Natural killer cell (primary cell): ENCODE measurements around the gene STXBP6. TPM values are rescaled to one million over a fixed set of nuclear protein-coding genes. Genes with fewer than 3 reads are reported as not detected.
A peak's percentile ranks its signal among the peaks of the same experiment; 100 is the strongest.

Experiments used
- ATAC-seq, 3 donors: fragments of 150-1000 bp in 2 of 3; fragments of 200-7000 bp in 1 of 3; cut with Tn5 transposase; 1 replicate in 1 of 3; 2 replicates in 2 of 3; pipeline ENCODE4 v1.10.0; 2021; ENCODE audit warnings: mild to moderate bottlenecking in 2 of 3, moderate library complexity in 2 of 3
- DNase-seq, 2 donors: peaks; one replicate each; pipeline versions ENCODE4 v3.0.0 to v3.0.0-alpha.2; 2013 to 2021; ENCODE audit warnings: mixed read lengths in 1 of 2
- H3K27ac ChIP-seq: one replicate; pipeline ENCODE4 v1.5.1; 2013; ENCODE audit warnings: mild to moderate bottlenecking, low read length
- H3K27me3 ChIP-seq: one replicate; pipeline ENCODE4 v1.6.1; 2013; ENCODE audit warnings: low read length; ENCODE audit not compliant: control insufficient read depth, insufficient read depth
- H3K36me3 ChIP-seq: one replicate; pipeline ENCODE4 v1.6.1; 2013; ENCODE audit warnings: low read length; ENCODE audit not compliant: control insufficient read depth, insufficient read depth
- H3K4me1 ChIP-seq: one replicate; pipeline ENCODE4 v1.6.1; 2013; ENCODE audit warnings: low read length; ENCODE audit not compliant: control insufficient read depth, insufficient read depth
- H3K4me3 ChIP-seq: one replicate; pipeline ENCODE4 v1.5.1; 2013; ENCODE audit warnings: low read length
- H3K9me3 ChIP-seq: one replicate; pipeline ENCODE4 v1.6.1; 2013; ENCODE audit warnings: low read length; ENCODE audit not compliant: control insufficient read depth, insufficient read depth
- H3K27ac Mint-ChIP-seq, 2 donors: one replicate each; pipeline ENCODE4 v1.8.0; 2022; ENCODE audit warnings: mild to moderate bottlenecking in 2 of 2, mixed read lengths in 2 of 2, moderate library complexity in 1 of 2
- H3K27me3 Mint-ChIP-seq, 2 donors: one replicate each; pipeline ENCODE4 v1.8.0; 2022; ENCODE audit warnings: low read depth in 2 of 2, mixed read lengths in 2 of 2
- H3K36me3 Mint-ChIP-seq: one replicate; pipeline ENCODE4 v1.8.0; 2022; ENCODE audit warnings: mixed read lengths
- H3K4me1 Mint-ChIP-seq, 2 donors: one replicate each; pipeline ENCODE4 v1.8.0; 2022; ENCODE audit warnings: mixed read lengths in 2 of 2
- H3K4me3 Mint-ChIP-seq: one replicate; pipeline ENCODE4 v1.8.0; 2022; ENCODE audit warnings: mild to moderate bottlenecking, moderate library complexity, mixed read lengths
- H3K9me3 Mint-ChIP-seq, 2 donors: one replicate each; pipeline ENCODE4 v1.8.0; 2022; ENCODE audit warnings: mixed read lengths in 2 of 2
- WGBS: methylation state at CpG from one replicate; pipeline ENCODE4 v1.1.7; 2013; ENCODE audit warnings: missing lambda C conversion rate; ENCODE audit not compliant: insufficient coverage; 5-methylcytosine and 5-hydroxymethylcytosine counted together
- intact Hi-C: fragments of 100-400 bp; cut with micrococcal nuclease; formaldehyde crosslinking; loops from one replicate; pipeline ENCODE4 v1.14.2; 2022
- total RNA-seq, 4 donors: library from RNA; stranded (reverse); fragments of 120-200 nt in 1 of 4; gene quantifications; one replicate each; pipeline versions ENCODE4 v1.2.3 to v1.2.4, GENCODE V29; 2013 to 2022
- TF ChIP-seq, protein P1 (sequence below): fragments of 200-600 bp; IDR thresholded peaks from one replicate; pipeline ENCODE4 v1.8.0; 2022; ENCODE audit warnings: antibody characterized with exemption

Gene STXBP6
- total RNA-seq, 3 donors from 2014 or later (not counting 1 experiment from before 2014, with no cell fraction given) = 0.20 TPM; not detected in 2

DNA sequence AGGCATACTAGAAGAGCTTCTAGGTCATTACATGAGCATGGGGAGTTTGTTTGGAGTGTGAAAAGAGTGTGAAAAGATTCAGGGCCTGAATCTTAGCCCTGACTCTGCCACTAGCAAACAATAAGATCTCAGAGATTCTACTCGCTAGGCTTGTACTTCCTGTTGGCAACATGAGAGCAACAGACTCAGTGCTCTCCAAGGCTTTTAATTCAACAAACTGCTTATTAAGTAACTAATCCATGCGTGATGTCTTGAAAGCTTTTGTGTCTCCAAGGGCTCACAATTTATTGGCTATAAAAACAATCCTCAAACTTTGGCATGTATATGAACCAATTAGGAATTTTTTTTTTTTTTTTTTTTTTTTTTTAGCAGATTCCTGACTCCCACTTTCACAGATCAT, 105.1 kb downstream of the STXBP6 start:
- Histone ChIP-seq H3K4me1 (no peaks in the 10 kb centered on the region), H3K9me3 (no peaks in the 10 kb centered on the region), H3K27me3 (no peaks in the 10 kb centered on the region), H3K4me3 (no peak overlapping the region), H3K27ac (no peak overlapping the region), H3K36me3 (no peaks in the 10 kb centered on the region)
- H3K36me3 Mint-ChIP-seq = no peaks in the 10 kb centered on the region
- no peaks in the 10 kb centered on the region for H3K9me3 Mint-ChIP-seq
- no peaks in the 10 kb centered on the region for H3K4me1 Mint-ChIP-seq
- no peak overlapping the region for H3K27ac Mint-ChIP-seq
- 69% methylated on average over 2 of the region's 2 CpGs for WGBS
- DNase-seq (no peak), ATAC-seq (no peak)
- TF ChIP-seq, protein P1, sequence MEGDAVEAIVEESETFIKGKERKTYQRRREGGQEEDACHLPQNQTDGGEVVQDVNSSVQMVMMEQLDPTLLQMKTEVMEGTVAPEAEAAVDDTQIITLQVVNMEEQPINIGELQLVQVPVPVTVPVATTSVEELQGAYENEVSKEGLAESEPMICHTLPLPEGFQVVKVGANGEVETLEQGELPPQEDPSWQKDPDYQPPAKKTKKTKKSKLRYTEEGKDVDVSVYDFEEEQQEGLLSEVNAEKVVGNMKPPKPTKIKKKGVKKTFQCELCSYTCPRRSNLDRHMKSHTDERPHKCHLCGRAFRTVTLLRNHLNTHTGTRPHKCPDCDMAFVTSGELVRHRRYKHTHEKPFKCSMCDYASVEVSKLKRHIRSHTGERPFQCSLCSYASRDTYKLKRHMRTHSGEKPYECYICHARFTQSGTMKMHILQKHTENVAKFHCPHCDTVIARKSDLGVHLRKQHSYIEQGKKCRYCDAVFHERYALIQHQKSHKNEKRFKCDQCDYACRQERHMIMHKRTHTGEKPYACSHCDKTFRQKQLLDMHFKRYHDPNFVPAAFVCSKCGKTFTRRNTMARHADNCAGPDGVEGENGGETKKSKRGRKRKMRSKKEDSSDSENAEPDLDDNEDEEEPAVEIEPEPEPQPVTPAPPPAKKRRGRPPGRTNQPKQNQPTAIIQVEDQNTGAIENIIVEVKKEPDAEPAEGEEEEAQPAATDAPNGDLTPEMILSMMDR = no peak
- H3K27me3 Mint-ChIP-seq = peaks cover 18 to 26% of the 10 kb centered on the region in 2 donors
- H3K4me3 Mint-ChIP-seq = no peak overlapping the region
- intact Hi-C loops = no loop called here

DNA sequence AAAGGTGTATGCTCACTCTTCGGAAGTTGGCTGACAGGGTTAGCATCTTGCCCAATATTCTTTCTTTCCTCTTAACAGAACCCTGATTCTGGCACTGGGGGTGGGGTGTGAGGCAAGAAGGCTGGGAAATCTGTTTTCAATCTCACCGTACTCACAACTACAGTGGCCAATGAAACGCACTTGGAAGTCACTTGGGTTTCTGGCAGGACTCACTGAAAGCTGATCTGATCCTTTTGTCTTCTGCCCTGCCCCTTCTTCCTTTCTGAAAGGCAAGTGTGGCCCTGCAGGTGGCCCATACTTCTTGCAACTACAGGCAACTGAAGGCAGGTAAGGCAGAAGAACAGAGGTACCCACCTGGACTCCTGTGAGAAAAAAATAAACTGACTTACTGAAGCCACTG, 106.9 kb downstream of the STXBP6 start:
- DNase-seq = no peak
- no peaks in the 10 kb centered on the region for H3K36me3 ChIP-seq
- H3K9me3 Mint-ChIP-seq = no peaks in the 10 kb centered on the region

DNA sequence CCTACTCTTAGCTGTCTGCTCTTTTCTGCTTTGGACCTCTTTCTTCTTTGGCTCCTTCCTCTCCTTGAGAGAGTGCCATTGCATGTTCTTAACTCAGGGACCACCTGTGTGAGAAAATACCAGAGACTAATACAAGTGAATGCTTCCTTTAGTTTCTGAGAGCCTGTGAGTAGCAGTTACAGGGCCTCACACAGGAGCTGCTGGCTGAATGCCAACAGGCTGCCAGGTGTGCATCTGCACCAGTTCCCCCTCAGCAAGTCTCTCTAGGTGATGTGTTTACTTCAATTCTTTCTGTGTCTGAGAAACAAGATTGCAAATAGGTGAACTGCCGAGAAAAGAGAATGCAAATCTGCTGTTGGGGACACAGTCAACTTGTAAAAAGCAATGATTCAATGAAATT, 108.2 kb downstream of the STXBP6 start:
- H3K27ac ChIP-seq = no peak overlapping the region
- Mint-ChIP-seq H3K4me3 (no peak overlapping the region), H3K36me3 (no peaks in the 10 kb centered on the region), H3K4me1 (no peaks in the 10 kb centered on the region), H3K27ac (no peak overlapping the region), H3K9me3 (no peaks in the 10 kb centered on the region), H3K27me3 (peaks cover 7 to 9% of the 10 kb centered on the region in 2 donors)
- H3K9me3 ChIP-seq = no peaks in the 10 kb centered on the region
- H3K27me3 ChIP-seq = no peaks in the 10 kb centered on the region
- 94% methylated on average over 1 of the region's 1 CpG for WGBS
- DNase-seq = peak in 1 of 2 donors; percentile 2
- ATAC-seq = no peak
- no peaks in the 10 kb centered on the region for H3K36me3 ChIP-seq
- no peaks in the 10 kb centered on the region for H3K4me1 ChIP-seq
- no peak overlapping the region for H3K4me3 ChIP-seq
- intact Hi-C loops = no loop called here
- TF ChIP-seq, protein P1 = no peak

More for the DNA sequence above, 106.9 kb downstream of the STXBP6 start:
- TF ChIP-seq, protein P1 = no peak
- H3K4me3 Mint-ChIP-seq = no peak overlapping the region
- H3K4me1 ChIP-seq = no peaks in the 10 kb centered on the region
- H3K27ac Mint-ChIP-seq = no peak overlapping the region
- intact Hi-C loops = no loop called here
- H3K9me3 ChIP-seq = no peaks in the 10 kb centered on the region
- no peaks in the 10 kb centered on the region for H3K27me3 ChIP-seq
- no peak overlapping the region for H3K27ac ChIP-seq
- ATAC-seq = no peak
- 94% methylated on average over 2 of the region's 3 CpGs for WGBS
- H3K36me3 Mint-ChIP-seq = no peaks in the 10 kb centered on the region
- H3K27me3 Mint-ChIP-seq = peaks cover 14 to 22% of the 10 kb centered on the region in 2 donors
- no peaks in the 10 kb centered on the region for H3K4me1 Mint-ChIP-seq
- no peak overlapping the region for H3K4me3 ChIP-seq

DNA sequence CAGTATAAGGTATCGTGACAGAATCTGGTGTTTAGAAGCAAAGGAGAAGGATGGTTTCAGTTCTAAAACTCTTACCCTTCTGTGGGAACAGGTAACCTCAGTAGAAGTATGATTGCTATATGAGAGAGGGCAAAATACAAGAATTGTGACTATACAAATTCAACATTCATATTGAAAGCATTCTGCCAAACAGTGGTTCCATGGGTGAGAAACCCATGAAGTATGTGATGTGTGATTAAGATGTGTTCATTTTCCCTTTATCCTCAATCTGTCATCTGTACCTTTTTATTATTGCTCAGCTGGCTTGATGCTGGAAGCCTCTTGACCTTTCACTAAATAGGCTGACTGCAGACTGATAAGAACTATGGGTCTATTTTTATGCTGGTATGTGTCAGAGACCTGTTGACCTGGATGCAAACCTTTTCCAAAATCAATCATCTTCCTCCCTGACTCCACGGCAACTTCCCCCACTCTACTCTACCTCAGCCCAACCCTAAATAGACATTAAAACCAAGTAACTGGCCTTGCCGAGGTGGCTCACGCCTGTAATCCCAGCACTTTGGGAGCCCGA, 109.6 kb downstream of the STXBP6 start:
- H3K27me3 Mint-ChIP-seq = no peaks in the 10 kb centered on the region
- Histone ChIP-seq H3K36me3 (no peaks in the 10 kb centered on the region), H3K27me3 (peaks cover 4% of the 10 kb centered on the region), H3K4me1 (no peaks in the 10 kb centered on the region), H3K9me3 (no peaks in the 10 kb centered on the region), H3K4me3 (no peak overlapping the region), H3K27ac (no peak overlapping the region)
- no peaks in the 10 kb centered on the region for H3K9me3 Mint-ChIP-seq
- ATAC-seq (no peak), DNase-seq (no peak)
- TF ChIP-seq, protein P1 = no peak
- no peak overlapping the region for H3K4me3 Mint-ChIP-seq
- H3K4me1 Mint-ChIP-seq = no peaks in the 10 kb centered on the region
- WGBS = 81% methylated on average over 5 of the region's 5 CpGs
- intact Hi-C loops = no loop called here
- no peaks in the 10 kb centered on the region for H3K36me3 Mint-ChIP-seq
- no peak overlapping the region for H3K27ac Mint-ChIP-seq
